GM12864 (cell line): ENCODE data around the gene P2RX1.

Source experiments
- DNase-seq: peaks from one replicate; pipeline ENCODE4 v3.0.0-alpha.2; 2011; ENCODE audit warnings: low read depth
- H3K4me3 ChIP-seq: 2 replicates; pipeline ENCODE4 v1.5.1; 2011; ENCODE audit warnings: mild to moderate bottlenecking, low read depth, low read length, control low read depth
- TF ChIP-seq, protein P1 (sequence below): IDR thresholded peaks from 2 replicates; pipeline ENCODE4 v1.5.1; 2011; ENCODE audit warnings: low read depth, mild to moderate bottlenecking, moderate library complexity, low read length, control low read depth, inconsistent platforms; ENCODE audit errors: missing control alignments

The P2RX1 gene

GRCh38 chr17:3867606-3868005 lies 48.7 kb downstream of the P2RX1 start:
- no peak for DNase-seq
- TF ChIP-seq, protein P1, sequence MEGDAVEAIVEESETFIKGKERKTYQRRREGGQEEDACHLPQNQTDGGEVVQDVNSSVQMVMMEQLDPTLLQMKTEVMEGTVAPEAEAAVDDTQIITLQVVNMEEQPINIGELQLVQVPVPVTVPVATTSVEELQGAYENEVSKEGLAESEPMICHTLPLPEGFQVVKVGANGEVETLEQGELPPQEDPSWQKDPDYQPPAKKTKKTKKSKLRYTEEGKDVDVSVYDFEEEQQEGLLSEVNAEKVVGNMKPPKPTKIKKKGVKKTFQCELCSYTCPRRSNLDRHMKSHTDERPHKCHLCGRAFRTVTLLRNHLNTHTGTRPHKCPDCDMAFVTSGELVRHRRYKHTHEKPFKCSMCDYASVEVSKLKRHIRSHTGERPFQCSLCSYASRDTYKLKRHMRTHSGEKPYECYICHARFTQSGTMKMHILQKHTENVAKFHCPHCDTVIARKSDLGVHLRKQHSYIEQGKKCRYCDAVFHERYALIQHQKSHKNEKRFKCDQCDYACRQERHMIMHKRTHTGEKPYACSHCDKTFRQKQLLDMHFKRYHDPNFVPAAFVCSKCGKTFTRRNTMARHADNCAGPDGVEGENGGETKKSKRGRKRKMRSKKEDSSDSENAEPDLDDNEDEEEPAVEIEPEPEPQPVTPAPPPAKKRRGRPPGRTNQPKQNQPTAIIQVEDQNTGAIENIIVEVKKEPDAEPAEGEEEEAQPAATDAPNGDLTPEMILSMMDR: no peak
- no peak overlapping the region for H3K4me3 ChIP-seq

- H3K4me3 ChIP-seq: no peak overlapping the region
- DNase-seq: no peak
- TF ChIP-seq, protein P1: no peak
Measured at GRCh38 chr17:3867106-3867505, 49.2 kb downstream of the P2RX1 start.

GRCh38 chr17:3866276-3866675 lies 50.0 kb downstream of the P2RX1 start:
- TF ChIP-seq, protein P1: no peak
- H3K4me3 ChIP-seq: no peak overlapping the region
- DNase-seq: no peak

- no peak overlapping the region for H3K4me3 ChIP-seq
- no peak for DNase-seq
- TF ChIP-seq, protein P1: no peak
Measured at GRCh38 chr17:3865176-3865575, 51.1 kb downstream of the P2RX1 start.

DNA sequence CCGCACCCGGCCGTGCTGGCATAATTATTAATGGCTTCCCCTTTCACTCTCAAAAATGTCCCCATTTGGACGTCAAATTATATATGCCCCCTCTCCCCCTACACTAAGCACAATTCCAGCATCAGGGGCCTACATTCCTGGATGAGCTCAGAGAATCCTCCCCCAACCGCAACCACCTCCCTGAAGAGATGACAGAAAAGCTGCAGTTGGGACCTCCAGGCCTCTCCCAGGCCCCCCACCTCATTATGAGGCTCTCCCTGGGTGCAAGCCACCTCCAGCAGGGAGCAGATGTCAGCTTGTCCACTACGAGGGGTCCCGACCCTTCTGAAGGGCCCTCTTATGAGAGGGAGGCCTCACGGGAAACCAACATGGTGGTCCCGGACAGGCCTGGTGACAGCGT lies 51.7 kb downstream of the P2RX1 start:
- DNase-seq: no peak
- no peak overlapping the region for H3K4me3 ChIP-seq
- TF ChIP-seq, protein P1: no peak

GRCh38 chr17:3861761-3862681 lies 54.2 kb downstream of the P2RX1 start:
- no peak for DNase-seq
- no peak overlapping the region for H3K4me3 ChIP-seq
- TF ChIP-seq, protein P1: no peak
